ENCODE results near the gene SFXN1. TPM values are rescaled to one million over a fixed set of nuclear protein-coding genes. Genes with fewer than 3 reads are reported as not detected.

Gene SFXN1
- total and polyA plus RNA-seq, 9 of the 15 experiments (the other 6 are each of a cell fraction or from before 2014, with no cell fraction given) = 31.8 to 261 (median 113) TPM

DNA sequence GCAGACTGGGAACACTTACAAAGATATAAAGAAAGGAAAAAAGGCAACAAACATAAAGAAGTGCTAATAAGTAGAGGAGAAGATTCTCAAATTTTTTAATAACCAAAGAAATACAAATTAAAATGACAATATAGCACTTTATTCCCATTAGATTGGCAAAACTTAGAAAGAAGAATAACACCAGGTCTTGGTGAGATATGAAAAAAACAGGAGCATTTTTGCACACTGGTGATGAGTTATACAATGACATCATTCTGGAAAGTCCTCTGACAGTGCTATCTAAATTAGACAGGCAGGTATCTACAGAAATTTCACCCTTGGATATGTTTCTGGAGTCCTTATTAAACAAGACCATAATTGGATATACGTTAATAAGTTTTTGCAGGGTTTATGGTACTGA is 9.5 kb upstream of the SFXN1 start:
- in situ Hi-C loops (cut with MboI) = no loop called here
- no peak overlapping the region for H2AFZ ChIP-seq (ENCODE audit: low read depth, low read length)
- 0% methylated on average over 1 of the region's 1 CpG for WGBS (ENCODE audit: insufficient coverage, low coverage, missing lambda C conversion rate)
- H3K4me3 ChIP-seq = no peak overlapping the region
- no TSS peak for BruUV-seq (replicated peaks)
- no peak overlapping the region for H3K9ac ChIP-seq (ENCODE audit: insufficient read depth in 1 of 2, low read depth in 2 of 2, low read length in 2 of 2)
- no peaks in the 10 kb centered on the region for H3K9me1 ChIP-seq (ENCODE audit: control insufficient read depth, insufficient read depth, low read length)
- no peaks in the 10 kb centered on the region for H3K36me3 ChIP-seq (ENCODE audit: control insufficient read depth, insufficient read depth, low read length)
- no peaks in the 10 kb centered on the region for H3K79me2 ChIP-seq (ENCODE audit: control insufficient read depth, insufficient read depth, low read length)
- peaks cover 8 to 39% of the 10 kb centered on the region in 2 experiments; a peak in 4 of 5 replicates for H3K27me3 ChIP-seq (ENCODE audit: control insufficient read depth in 2 of 2, insufficient read depth in 2 of 2, low read length in 2 of 2)
- no peaks in the 10 kb centered on the region for H4K20me1 ChIP-seq (replicated peaks; ENCODE audit: control insufficient read depth, insufficient read depth, low read length)
- H3K9me3 ChIP-seq (replicated peaks; ENCODE audit: control insufficient read depth, insufficient read depth, low read depth, low read length) = no peaks in the 10 kb centered on the region
- DNase-seq (ENCODE audit: extremely low read depth in 1 of 4, low spot score in 3 of 4) (no peak), FAIRE-seq (no peak), ATAC-seq (no peak)
- no peaks in the 10 kb centered on the region for H3K4me1 ChIP-seq (replicated peaks in 1 of 2; ENCODE audit: control insufficient read depth in 2 of 2, insufficient read depth in 2 of 2, low read length in 2 of 2)
- H3K4me2 ChIP-seq (ENCODE audit: insufficient read depth, low read length) = no peak overlapping the region
- no peak for TF ChIP-seq BCOR (IDR thresholded peaks at IDR 0.05)
- no peak for TF ChIP-seq CREB1 (IDR thresholded peaks at IDR 0.05)
- TF ChIP-seq CREB1 (CRISPR knock-in tag; IDR thresholded peaks at IDR 0.05) = no peak
- TF ChIP-seq YY1 (IDR thresholded peaks at IDR 0.05; ENCODE audit: borderline replicate concordance in 1 of 3, control insufficient read depth in 1 of 3, extremely low read depth in 1 of 3, insufficient read depth in 3 of 3, insufficient read length in 1 of 3, insufficient replicate concordance in 2 of 3, low read depth in 1 of 3, low read length in 2 of 3) = no peak
- TF ChIP-seq, protein P1, sequence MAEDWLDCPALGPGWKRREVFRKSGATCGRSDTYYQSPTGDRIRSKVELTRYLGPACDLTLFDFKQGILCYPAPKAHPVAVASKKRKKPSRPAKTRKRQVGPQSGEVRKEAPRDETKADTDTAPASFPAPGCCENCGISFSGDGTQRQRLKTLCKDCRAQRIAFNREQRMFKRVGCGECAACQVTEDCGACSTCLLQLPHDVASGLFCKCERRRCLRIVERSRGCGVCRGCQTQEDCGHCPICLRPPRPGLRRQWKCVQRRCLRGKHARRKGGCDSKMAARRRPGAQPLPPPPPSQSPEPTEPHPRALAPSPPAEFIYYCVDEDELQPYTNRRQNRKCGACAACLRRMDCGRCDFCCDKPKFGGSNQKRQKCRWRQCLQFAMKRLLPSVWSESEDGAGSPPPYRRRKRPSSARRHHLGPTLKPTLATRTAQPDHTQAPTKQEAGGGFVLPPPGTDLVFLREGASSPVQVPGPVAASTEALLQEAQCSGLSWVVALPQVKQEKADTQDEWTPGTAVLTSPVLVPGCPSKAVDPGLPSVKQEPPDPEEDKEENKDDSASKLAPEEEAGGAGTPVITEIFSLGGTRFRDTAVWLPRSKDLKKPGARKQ (CRISPR knock-in tag; IDR thresholded peaks at IDR 0.05) = no peak
- intact Hi-C loops (cut with micrococcal nuclease) = no loop called here
- ChIA-PET POLR2A (no interaction called here), CTCF (ENCODE audit: low intra/inter-chr PET ratio) (no interaction called here)
- no peak overlapping the region for H3K27ac ChIP-seq (ENCODE audit: extremely low read depth, low read depth, low read length)

Data from K562 (cell line).